Measurements from ENCODE around the gene STRN.
"Not testable (repeated sequence)": the region's sequence is repeated elsewhere in the genome, so short reads cannot be mapped to it uniquely, and the experiment has no call there.

STRN gene

GRCh38 chr2:36966370-36967235 is at the start of gene STRN:
Gene STRN (minus strand): TSS chr2:36966536. CDS start chr2:36966463, 73 bp downstream.
- DNase-seq = peak; percentile 97 to 98

- no peak for DNase-seq
These were observed 46.9 kb upstream of the STRN start for GRCh38 chr2:37013315-37013641.

GRCh38 chr2:37011130-37011529 is 44.8 kb upstream of the STRN start:
- peak in 1 of 2 donors; percentile 15 for DNase-seq

- peak in 1 of 2 donors; percentile 5 for DNase-seq
These were observed 39.0 kb upstream of the STRN start for GRCh38 chr2:37005118-37005868.

GRCh38 chr2:37000988-37001556 is 34.7 kb upstream of the STRN start:
- no peak for DNase-seq

- DNase-seq = no peak
These were observed 34.0 kb upstream of the STRN start for GRCh38 chr2:37000318-37000717.

- not testable (repeated sequence) for DNase-seq
These were observed 33.1 kb upstream of the STRN start for GRCh38 chr2:36999416-36999815.

- no peak for DNase-seq
These were observed 27.7 kb upstream of the STRN start for GRCh38 chr2:36993841-36994620.

GRCh38 chr2:36988008-36988407 is 21.7 kb upstream of the STRN start:
- no peak for DNase-seq

GRCh38 chr2:36982467-36982866 is 16.1 kb upstream of the STRN start:
- DNase-seq = no peak

- no peak for DNase-seq
These were observed 15.6 kb upstream of the STRN start for GRCh38 chr2:36981911-36982310.

GRCh38 chr2:36979007-36979406 is 12.7 kb upstream of the STRN start:
- DNase-seq = not testable (repeated sequence)

- DNase-seq = no peak
These were observed 9.7 kb upstream of the STRN start for GRCh38 chr2:36976065-36976464.

GRCh38 chr2:36975306-36975705 is 9.0 kb upstream of the STRN start:
- DNase-seq = no peak

- no peak for DNase-seq
These were observed 7.0 kb upstream of the STRN start for GRCh38 chr2:36973320-36973719.

- no peak for DNase-seq
These were observed 5.7 kb upstream of the STRN start for GRCh38 chr2:36971990-36972389.

- peak in 1 of 2 donors; percentile 6 for DNase-seq
These were observed 1.0 kb upstream of the STRN start for GRCh38 chr2:36967236-36967876.

GRCh38 chr2:36965751-36966369 is 476 bp downstream of the STRN start:
- DNase-seq = peak in 1 of 2 donors; percentile 3

GRCh38 chr2:36965206-36965605 is 1.1 kb downstream of the STRN start:
- peak; percentile 25 to 33 for DNase-seq

- peak in 1 of 2 donors; percentile 7 for DNase-seq
These were observed 1.8 kb downstream of the STRN start for GRCh38 chr2:36964496-36965058.

GRCh38 chr2:36963734-36964133 is 2.6 kb downstream of the STRN start:
- no peak for DNase-seq

- DNase-seq = no peak
These were observed 3.2 kb downstream of the STRN start for GRCh38 chr2:36963106-36963505.

Measured in inflammatory macrophage treated with lipopolysaccharide for 1 hour (primary cell).